Activated CD8-positive, alpha-beta T cell treated with anti-CD3 and anti-CD28 coated beads, Interleukin-2, amount 10 ng/mL, durations not matched to agents 7 days and 5 days (primary cell): ENCODE data around the gene GOLT1A. TPM values are rescaled to one million over a fixed set of nuclear protein-coding genes. Genes with fewer than 3 reads are reported as not detected.

Experiments
- ATAC-seq: fragments of 150-1000 bp; cut with Tn5 transposase; one replicate; pipeline ENCODE4 v1.10.0; 2021; ENCODE audit warnings: moderate library complexity
- CTCF ChIA-PET: fragments of 350-600 bp; sonication (Branson Sonifier 250); formaldehyde crosslinking; loops from one replicate; lab custom pipeline; 2021; ENCODE audit warnings: antibody characterized with exemption; lab: Charles Lee
- POLR2A ChIA-PET: fragments of 350-600 bp; sonication (Branson Sonifier 250); formaldehyde crosslinking; loops from one replicate; lab custom pipeline; 2021; ENCODE audit warnings: antibody characterized with exemption; lab: Charles Lee
- DNase-seq: peaks from one replicate; pipeline ENCODE4 v3.0.0-alpha.2; 2020
- H3K27ac Mint-ChIP-seq: one replicate; pipeline ENCODE4 v1.8.0; 2021; ENCODE audit warnings: mild to moderate bottlenecking, mixed read lengths
- H3K27me3 Mint-ChIP-seq: one replicate; pipeline ENCODE4 v1.8.0; 2021; ENCODE audit warnings: low read depth, mixed read lengths
- H3K36me3 Mint-ChIP-seq: one replicate; pipeline ENCODE4 v1.8.0; 2021; ENCODE audit warnings: low read depth, mixed read lengths
- H3K4me1 Mint-ChIP-seq: one replicate; pipeline ENCODE4 v1.8.0; 2021; ENCODE audit warnings: low read depth, mixed read lengths
- H3K4me3 Mint-ChIP-seq: one replicate; pipeline ENCODE4 v1.8.0; 2021; ENCODE audit warnings: mild to moderate bottlenecking, mixed read lengths
- H3K9me3 Mint-ChIP-seq: one replicate; pipeline ENCODE4 v1.8.0; 2022; ENCODE audit warnings: mixed read lengths; ENCODE audit not compliant: insufficient read depth
- total RNA-seq, 2 experiments: library from RNA; stranded (reverse); gene quantifications; one replicate each; pipeline ENCODE4 v1.2.3, GENCODE V29; 2021

Gene GOLT1A
- total RNA-seq, 2 experiments from 2014 or later = not detected

DNA sequence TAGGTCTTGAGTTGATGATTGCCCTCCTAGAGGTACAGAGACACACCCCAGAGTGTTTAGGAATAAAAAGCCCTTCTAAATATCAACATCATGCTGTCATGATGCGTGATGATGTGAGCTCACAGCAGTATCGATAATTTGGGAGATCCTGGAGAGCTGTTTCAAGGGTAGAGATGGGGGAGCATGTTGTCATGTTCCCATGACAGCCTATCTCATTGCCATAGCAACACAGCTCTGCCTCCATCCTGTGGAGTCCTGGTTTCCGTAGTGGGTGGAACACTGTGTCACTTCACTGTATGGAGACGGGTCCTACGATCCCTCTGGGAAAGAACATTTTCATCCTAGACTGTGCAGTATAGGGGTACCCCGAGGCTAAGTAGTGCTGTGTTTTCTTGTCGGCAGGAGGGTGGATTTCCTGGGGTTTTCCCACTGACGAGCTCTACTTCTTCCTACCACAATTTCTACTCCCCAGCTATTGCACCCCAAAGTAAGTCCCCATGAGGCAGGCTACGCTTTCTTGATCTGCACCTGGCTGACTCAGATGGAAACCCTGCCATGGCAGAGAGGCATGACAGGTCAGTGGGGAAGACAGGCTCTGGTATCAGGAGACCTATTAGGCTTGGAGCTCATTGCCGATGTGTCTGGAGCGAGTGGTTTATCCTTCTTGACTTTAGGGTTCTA is 24.7 kb downstream of the GOLT1A start:
- ATAC-seq (no peak), DNase-seq (no peak)
- no peaks in the 10 kb centered on the region for H3K9me3 Mint-ChIP-seq
- POLR2A ChIA-PET = no interaction called here
- no peak overlapping the region for H3K27ac Mint-ChIP-seq
- H3K27me3 Mint-ChIP-seq = peaks cover 49% of the 10 kb centered on the region
- H3K4me1 Mint-ChIP-seq = peaks cover 2% of the 10 kb centered on the region
- H3K4me3 Mint-ChIP-seq = no peak overlapping the region
- no peaks in the 10 kb centered on the region for H3K36me3 Mint-ChIP-seq
- CTCF ChIA-PET = interaction anchor here (0.6 to 4.0 kb wide), 7 partner anchors 10 to 618 kb away, joined by 3 to 26 read pairs (median 3); no protein-coding TSS in a partner anchor

DNA sequence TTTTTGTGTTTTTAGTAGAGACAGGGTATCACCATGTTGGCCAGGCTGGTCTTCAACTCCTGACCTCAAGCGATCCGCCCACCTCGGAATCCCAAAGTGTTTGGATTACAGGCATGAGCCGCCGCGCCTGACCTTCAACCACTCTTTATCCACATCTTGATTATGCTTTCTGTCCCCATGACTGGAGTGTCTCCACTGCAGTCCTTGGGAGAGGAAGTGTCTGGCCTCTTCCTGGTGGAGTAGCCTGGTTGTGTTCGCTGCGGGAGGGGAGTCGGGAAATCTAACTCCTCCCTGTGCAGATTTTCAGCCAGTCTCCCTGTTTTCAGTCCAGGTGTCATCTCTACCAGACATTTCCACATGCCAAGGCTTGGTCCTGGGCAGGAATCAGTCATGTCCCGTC is 27.2 kb downstream of the GOLT1A start:
- ChIA-PET POLR2A (no interaction called here), CTCF (interaction anchor here (1.7 to 3.7 kb wide), 2 partner anchors 20 to 23 kb away, joined by 6 to 17 read pairs; no protein-coding TSS in a partner anchor)
- Mint-ChIP-seq H3K27ac (no peak overlapping the region), H3K27me3 (peaks cover 41% of the 10 kb centered on the region), H3K36me3 (no peaks in the 10 kb centered on the region), H3K4me1 (peaks cover 2% of the 10 kb centered on the region), H3K4me3 (no peak overlapping the region), H3K9me3 (no peaks in the 10 kb centered on the region)
- DNase-seq (no peak), ATAC-seq (no peak)

DNA sequence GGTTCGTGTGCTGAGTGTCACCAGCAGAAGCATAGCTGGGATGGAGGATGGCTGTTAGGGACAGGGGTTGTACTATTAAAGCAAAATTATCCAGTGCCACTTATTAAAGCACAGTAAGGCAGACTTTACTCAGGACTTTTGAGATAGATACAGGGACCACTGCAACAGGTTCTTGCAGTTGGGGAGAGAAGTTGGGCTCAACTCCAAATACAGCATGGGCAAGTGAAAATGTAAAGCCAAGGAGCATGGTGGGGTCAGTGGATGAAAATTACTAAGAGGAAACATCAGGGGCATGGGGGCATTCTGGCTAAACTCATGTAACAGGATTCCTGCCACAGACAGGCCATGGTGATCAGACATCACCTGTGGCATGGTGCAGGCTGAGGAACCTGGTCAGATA is 32.7 kb downstream of the GOLT1A start:
- Mint-ChIP-seq H3K4me1 (no peaks in the 10 kb centered on the region), H3K4me3 (no peak overlapping the region), H3K9me3 (no peaks in the 10 kb centered on the region), H3K27me3 (peaks cover 8% of the 10 kb centered on the region), H3K27ac (no peak overlapping the region), H3K36me3 (no peaks in the 10 kb centered on the region)
- no peak for DNase-seq
- no peak for ATAC-seq
- POLR2A ChIA-PET = no interaction called here
- CTCF ChIA-PET = no interaction called here

DNA sequence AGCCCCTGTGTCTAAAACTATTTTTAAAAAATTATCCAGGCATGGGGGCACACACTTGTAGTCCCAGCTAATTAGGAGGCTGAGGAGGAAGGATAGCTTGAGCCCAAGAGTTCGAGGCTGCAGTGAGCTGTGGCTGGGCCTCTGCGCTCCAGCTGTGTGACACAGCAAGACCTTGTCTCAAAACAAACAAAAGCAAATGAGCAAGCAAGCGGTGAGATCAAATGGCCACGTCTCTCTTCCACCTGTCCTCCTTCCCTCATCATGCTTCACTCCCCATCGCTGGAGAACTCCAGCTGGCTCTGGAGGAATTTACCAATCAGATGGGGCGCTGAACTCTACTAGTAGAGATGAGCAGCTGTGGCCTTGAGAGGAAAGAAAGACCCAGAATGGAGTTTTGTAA is 33.7 kb downstream of the GOLT1A start:
- no peak for DNase-seq
- Mint-ChIP-seq H3K27me3 (peaks cover 8% of the 10 kb centered on the region), H3K9me3 (no peaks in the 10 kb centered on the region), H3K4me3 (no peak overlapping the region), H3K27ac (no peak overlapping the region), H3K36me3 (no peaks in the 10 kb centered on the region), H3K4me1 (no peaks in the 10 kb centered on the region)
- ChIA-PET CTCF (interaction anchor here (3.2 kb wide), 1 partner anchor 18 kb away, joined by 12 read pairs; no protein-coding TSS in a partner anchor), POLR2A (no interaction called here)
- no peak for ATAC-seq

DNA sequence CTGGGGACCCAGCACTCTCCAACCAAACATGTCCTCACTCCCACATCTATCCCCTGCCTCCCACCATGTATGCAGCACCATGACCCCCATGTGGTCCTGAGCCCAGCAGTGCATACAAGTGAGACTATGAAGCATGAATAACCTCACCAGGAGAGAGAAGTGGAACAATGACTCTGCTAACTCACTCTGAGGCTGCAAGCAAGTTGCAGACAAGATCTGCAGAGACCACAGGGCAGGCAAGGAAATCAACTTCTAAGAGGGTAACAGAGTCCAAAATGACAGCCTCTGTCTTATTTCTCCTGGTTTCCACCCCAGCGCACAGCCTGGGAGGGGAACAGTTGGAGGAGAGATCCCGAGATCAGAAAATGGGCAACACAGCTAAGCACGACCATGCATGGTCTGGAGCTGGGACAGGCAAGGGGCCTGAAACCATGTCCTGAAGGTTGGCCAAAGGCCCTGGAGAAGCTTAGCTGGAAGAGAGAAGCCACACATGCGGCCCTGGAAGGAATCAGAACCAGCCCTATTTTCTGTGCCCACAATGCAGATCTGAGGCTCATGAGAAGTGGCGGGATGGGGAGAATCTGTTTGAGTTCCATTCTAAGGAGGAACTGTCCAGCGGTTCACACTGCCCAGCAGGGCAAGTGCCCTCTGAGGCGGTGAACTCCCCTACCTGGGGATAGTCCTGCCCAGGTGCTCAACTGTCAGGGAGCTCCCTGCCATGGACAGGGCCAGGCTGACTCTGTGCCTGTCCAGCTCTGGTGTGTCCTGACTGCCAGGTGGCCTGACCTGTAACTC is 35.1 kb downstream of the GOLT1A start:
- ATAC-seq (no peak), DNase-seq (no peak)
- ChIA-PET CTCF (interaction anchor here (0.9 to 3.2 kb wide), 2 partner anchors 10 to 16 kb away, joined by 3 to 12 read pairs; no protein-coding TSS in a partner anchor), POLR2A (no interaction called here)
- Mint-ChIP-seq H3K9me3 (no peaks in the 10 kb centered on the region), H3K27me3 (peaks cover 5% of the 10 kb centered on the region), H3K36me3 (no peaks in the 10 kb centered on the region), H3K4me3 (no peak overlapping the region), H3K27ac (no peak overlapping the region), H3K4me1 (no peaks in the 10 kb centered on the region)

DNA sequence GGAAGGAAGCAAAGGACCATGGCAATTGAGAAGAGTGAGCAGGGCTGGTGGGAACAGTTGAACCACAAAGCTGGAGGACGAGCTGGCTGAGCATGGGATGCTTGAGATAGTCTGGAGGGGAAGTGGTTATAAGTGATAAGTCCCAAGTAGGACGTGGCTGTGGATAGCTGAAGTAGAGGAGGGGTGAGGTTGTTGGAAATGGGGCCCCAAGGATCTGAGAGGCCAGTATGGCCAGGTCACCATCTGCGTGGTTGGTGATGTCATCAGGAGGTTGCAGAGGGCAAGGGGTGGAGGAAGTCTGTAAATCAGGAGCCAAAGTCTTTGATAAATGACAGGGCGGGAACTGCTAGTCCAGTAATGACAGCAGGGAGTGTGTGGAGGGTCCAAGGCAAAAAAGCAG is 36.7 kb downstream of the GOLT1A start:
- Mint-ChIP-seq H3K27me3 (peaks cover 2% of the 10 kb centered on the region), H3K4me3 (no peak overlapping the region), H3K36me3 (no peaks in the 10 kb centered on the region), H3K27ac (no peak overlapping the region), H3K4me1 (no peaks in the 10 kb centered on the region), H3K9me3 (no peaks in the 10 kb centered on the region)
- ATAC-seq = no peak
- CTCF ChIA-PET = interaction anchor here (1.3 to 3.2 kb wide), 2 partner anchors 15 to 187 kb away, joined by 3 to 12 read pairs; no protein-coding TSS in a partner anchor
- POLR2A ChIA-PET = no interaction called here
- DNase-seq = no peak

DNA sequence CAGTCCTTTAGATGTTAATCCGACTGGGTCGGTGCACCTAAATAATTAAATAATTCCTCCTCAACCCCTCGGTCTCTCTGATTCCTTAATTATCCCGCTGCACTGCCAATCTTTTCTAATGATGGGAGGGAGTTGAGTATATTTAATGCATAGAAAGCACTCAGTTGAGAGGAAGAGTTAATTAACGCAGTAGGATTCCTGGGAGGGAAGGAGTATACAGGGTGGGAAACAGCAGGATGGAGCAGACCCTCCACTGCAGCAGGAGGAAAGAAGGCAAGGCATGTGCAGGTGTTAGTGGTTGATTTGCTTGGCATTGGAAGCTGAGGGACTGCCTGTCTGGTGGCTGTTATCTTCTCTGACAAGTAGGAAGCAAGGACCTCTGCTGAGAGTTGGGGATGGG is 37.7 kb downstream of the GOLT1A start:
- Mint-ChIP-seq H3K27me3 (peaks cover 2% of the 10 kb centered on the region), H3K27ac (no peak overlapping the region), H3K4me1 (no peaks in the 10 kb centered on the region), H3K36me3 (no peaks in the 10 kb centered on the region), H3K9me3 (no peaks in the 10 kb centered on the region), H3K4me3 (no peak overlapping the region)
- CTCF ChIA-PET = interaction anchor here (0.6 to 1.7 kb wide), 3 partner anchors 8 to 188 kb away, joined by 3 to 9 read pairs (median 3); no protein-coding TSS in a partner anchor
- no peak for ATAC-seq
- POLR2A ChIA-PET = no interaction called here
- DNase-seq = no peak

DNA sequence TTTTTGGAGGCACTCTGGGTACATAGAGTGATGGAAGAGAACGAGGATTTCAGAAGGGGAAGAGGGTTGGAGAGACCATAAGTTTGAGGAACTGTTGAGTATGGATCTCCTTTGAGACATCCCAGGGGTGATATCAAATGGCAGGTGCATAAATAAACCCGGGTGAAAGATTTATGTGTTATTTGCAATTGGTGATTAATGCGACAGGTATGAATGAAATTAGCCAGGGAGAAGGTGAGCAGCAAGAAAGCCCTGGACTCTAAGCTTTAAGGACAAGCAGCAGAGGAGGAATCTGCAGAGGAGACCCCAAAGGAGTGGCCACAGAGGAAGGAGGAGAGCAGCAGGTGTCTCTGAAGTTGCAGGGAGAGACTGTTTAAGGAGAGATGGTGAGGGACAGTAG is 38.8 kb downstream of the GOLT1A start:
- Mint-ChIP-seq H3K4me3 (no peak overlapping the region), H3K27ac (no peak overlapping the region), H3K9me3 (peaks cover 4% of the 10 kb centered on the region), H3K36me3 (peaks cover 3% of the 10 kb centered on the region), H3K4me1 (no peaks in the 10 kb centered on the region), H3K27me3 (peaks cover 2% of the 10 kb centered on the region)
- no peak for ATAC-seq
- DNase-seq = no peak
- CTCF ChIA-PET = interaction anchor here (1.7 kb wide), 1 partner anchor 12 kb away, joined by 9 read pairs; no protein-coding TSS in a partner anchor
- POLR2A ChIA-PET = no interaction called here

DNA sequence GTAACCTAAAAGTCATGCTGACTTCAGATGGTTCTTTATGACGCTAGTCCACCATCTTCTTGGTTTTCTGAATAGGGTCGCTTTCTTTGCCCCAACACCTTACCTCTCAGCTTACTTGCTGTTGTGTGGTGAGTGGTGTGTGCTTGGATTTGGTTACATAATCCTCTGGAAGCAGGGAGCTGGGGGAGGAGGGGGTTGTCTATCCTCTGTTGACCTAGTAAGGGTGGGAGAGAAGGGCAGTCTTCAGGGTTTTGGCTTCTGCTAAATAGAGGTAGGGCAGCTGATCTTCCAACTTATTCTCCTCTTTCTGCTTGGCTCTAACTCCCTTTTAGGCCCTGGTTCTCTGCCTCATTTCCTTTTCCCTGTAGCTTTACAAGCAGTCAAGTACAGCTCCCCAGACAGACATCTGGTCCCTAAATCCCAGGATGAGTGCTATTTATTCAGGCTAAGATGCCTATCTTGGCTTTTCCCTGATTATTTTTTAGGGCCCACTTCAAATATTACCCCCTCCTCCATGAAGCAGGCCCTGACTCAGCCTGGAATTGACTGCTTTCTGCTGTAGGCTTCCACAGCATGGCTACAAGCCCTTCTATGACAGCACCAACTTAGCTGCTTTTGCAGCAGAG is 41.3 kb downstream of the GOLT1A start:
- no peak for ATAC-seq
- H3K9me3 Mint-ChIP-seq = peaks cover 13% of the 10 kb centered on the region
- no peak overlapping the region for H3K27ac Mint-ChIP-seq
- DNase-seq = no peak
- ChIA-PET CTCF (interaction anchor here (1.1 to 3.9 kb wide), 3 partner anchors 9 to 226 kb away, joined by 3 to 19 read pairs (median 6); no protein-coding TSS in a partner anchor), POLR2A (no interaction called here)
- H3K4me3 Mint-ChIP-seq = no peak overlapping the region
- H3K4me1 Mint-ChIP-seq = no peaks in the 10 kb centered on the region
- H3K36me3 Mint-ChIP-seq = peaks cover 3% of the 10 kb centered on the region
- H3K27me3 Mint-ChIP-seq = no peaks in the 10 kb centered on the region

DNA sequence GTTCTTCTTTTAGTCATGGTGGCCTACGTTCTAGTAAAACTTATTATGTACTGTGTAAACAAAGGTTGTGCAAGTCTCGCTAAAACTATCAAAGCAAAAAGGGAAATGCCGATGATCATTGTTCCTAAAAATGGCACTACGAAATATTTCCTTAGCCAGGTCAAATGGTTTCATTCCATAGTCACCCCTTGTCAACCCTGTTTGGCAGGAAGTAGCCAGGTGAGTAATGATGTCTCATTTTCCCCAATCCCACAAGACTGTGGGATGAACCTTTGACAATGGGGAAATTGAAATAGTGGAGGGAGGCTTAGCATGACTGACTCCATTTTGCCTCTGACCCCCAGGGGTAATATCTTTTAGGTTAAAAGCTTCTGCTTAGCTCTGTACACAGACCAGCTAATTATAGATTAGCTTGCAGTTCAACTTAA is 42.0 kb downstream of the GOLT1A start:
- Mint-ChIP-seq H3K27me3 (no peaks in the 10 kb centered on the region), H3K4me1 (no peaks in the 10 kb centered on the region), H3K36me3 (peaks cover 3% of the 10 kb centered on the region), H3K9me3 (peaks cover 13% of the 10 kb centered on the region), H3K27ac (no peak overlapping the region), H3K4me3 (no peak overlapping the region)
- ChIA-PET POLR2A (no interaction called here), CTCF (interaction anchor here (3.9 kb wide), 1 partner anchor 9 kb away, joined by 19 read pairs; no protein-coding TSS in a partner anchor)
- no peak for DNase-seq
- no peak for ATAC-seq

DNA sequence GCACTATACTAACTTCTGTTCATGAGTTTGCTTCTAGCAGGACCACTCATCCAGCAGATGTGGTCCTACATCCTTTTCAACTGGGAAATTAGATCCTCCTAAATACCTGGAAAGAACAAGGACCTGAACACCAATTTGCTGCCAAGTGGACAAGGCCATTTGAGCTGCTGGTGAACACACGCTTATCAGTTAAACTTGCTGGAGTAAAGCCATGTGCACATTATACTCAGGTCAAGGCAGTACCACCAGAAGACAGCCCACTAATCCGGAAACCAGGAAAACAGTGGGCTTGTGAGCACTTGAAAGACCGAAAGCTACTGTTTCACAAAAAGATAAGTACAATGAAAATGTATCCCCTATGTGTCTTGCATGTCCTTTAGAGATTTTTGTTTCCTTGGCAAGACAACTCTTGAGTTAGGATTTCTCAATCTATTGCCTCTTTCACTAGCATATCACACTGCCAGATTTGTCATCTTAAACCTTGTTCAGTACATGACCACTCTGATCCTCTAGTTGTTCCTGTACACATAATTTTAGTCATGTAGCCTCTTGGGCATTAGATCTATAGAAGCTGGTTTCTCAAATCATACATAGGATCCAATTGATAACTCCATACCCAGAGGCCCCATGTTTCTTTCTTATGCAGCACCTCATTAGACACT is 43.2 kb downstream of the GOLT1A start:
- Mint-ChIP-seq H3K4me1 (no peaks in the 10 kb centered on the region), H3K9me3 (peaks cover 13% of the 10 kb centered on the region), H3K27ac (no peak overlapping the region), H3K36me3 (peaks cover 3% of the 10 kb centered on the region), H3K27me3 (no peaks in the 10 kb centered on the region), H3K4me3 (no peak overlapping the region)
- CTCF ChIA-PET = interaction anchor here (3.9 to 9.8 kb wide), 2 partner anchors 8 to 191 kb away, joined by 19 to 122 read pairs; partner anchors contain the start of gene PLEKHA6
- no peak for ATAC-seq
- no peak for DNase-seq
- POLR2A ChIA-PET = no interaction called here
